Prostate gland (tissue), 2 donors: ENCODE results near the gene GMDS. TPM values are rescaled to one million over a fixed set of nuclear protein-coding genes. Genes with fewer than 3 reads are reported as not detected.

Experiments
- DNase-seq: peaks from one replicate; pipeline ENCODE4 v3.0.0-alpha.2; 2019; ENCODE audit warnings: low spot score
- H3K27ac ChIP-seq, 2 donors: fragments of 200-600 bp; sonication (generic); 2 replicates each; pipeline ENCODE4 v1.5.1; 2017 to 2019
- H3K27me3 ChIP-seq: fragments of 200-600 bp; sonication (generic); replicated peaks from 2 replicates; pipeline ENCODE4 v1.5.1; 2019; ENCODE audit not compliant: insufficient read depth
- H3K36me3 ChIP-seq, 2 donors: fragments of 200-600 bp; sonication (generic); 1 replicate in 1 of 2; 2 replicates in 1 of 2; pipeline versions ENCODE4 v1.5.1 to v1.8.1; 2017 to 2019
- H3K4me1 ChIP-seq: fragments of 200-600 bp; sonication (generic); replicated peaks from 2 replicates; pipeline ENCODE4 v1.5.1; 2019
- H3K4me3 ChIP-seq, 2 donors: fragments of 200-600 bp; sonication (generic); 2 replicates each; pipeline ENCODE4 v1.5.1; 2017 to 2019
- H3K9me3 ChIP-seq: fragments of 200-600 bp; sonication (generic); 2 replicates; pipeline ENCODE4 v1.5.1; 2017
- CTCF ChIP-seq, 4 experiments: fragments of 200-600 bp in 2 of 4; fragments of 450-650 bp in 2 of 4; sonication (generic) in 2 of 4; IDR thresholded peaks; 1 replicate in 3 of 4; 2 replicates in 1 of 4; pipeline ENCODE4 v1.5.1; 2016 to 2019; ENCODE audit warnings: antibody characterized with exemption in 4 of 4, mild to moderate bottlenecking in 2 of 4, moderate library complexity in 2 of 4
- POLR2A ChIP-seq: fragments of 450-650 bp; IDR thresholded peaks from one replicate; pipeline ENCODE4 v1.6.1; 2016; ENCODE audit warnings: antibody characterized with exemption, mild to moderate bottlenecking
- POLR2AphosphoS5 ChIP-seq: sonication (generic); formaldehyde crosslinking; IDR thresholded peaks from one replicate; pipeline ENCODE4 v1.6.1; 2017; ENCODE audit warnings: antibody characterized with exemption
- WGBS: methylation state at CpG from one replicate; pipeline ENCODE4 v1.1.5; 2018; 5-methylcytosine and 5-hydroxymethylcytosine counted together
- intact Hi-C: fragments of 100-400 bp; cut with DNase I; formaldehyde crosslinking; loops from one replicate; pipeline ENCODE4 v1.14.2; 2022
- total RNA-seq, 2 donors: library from RNA; depleted of rRNA; stranded (reverse); fragments of >200 nt; gene quantifications; one replicate each; pipeline ENCODE4 v1.1.0, GENCODE V29; 2016

Gene GMDS
- total RNA-seq, 2 donors from 2014 or later: 24.9 to 29.9 TPM

GRCh38 chr6:1581120-1581991 lies 664.0 kb downstream of the GMDS start:
- no peaks in the 10 kb centered on the region for H3K9me3 ChIP-seq
- H3K4me3 ChIP-seq: no peak overlapping the region
- TF ChIP-seq CTCF (IDR thresholded peaks at IDR 0.05) (no peak), POLR2A (no peak), POLR2AphosphoS5 (no peak)
- WGBS: 88% methylated on average over 31 of the region's 31 CpGs
- intact Hi-C loops: no loop called here
- no peak overlapping the region for H3K27ac ChIP-seq
- no peak for DNase-seq
- no peaks in the 10 kb centered on the region for H3K4me1 ChIP-seq
- no peaks in the 10 kb centered on the region for H3K36me3 ChIP-seq
- H3K27me3 ChIP-seq: no peaks in the 10 kb centered on the region

- intact Hi-C loops: no loop called here
- no peak for TF ChIP-seq POLR2AphosphoS5
- TF ChIP-seq CTCF (IDR thresholded peaks at IDR 0.05): no peak
- TF ChIP-seq POLR2A: no peak
- H3K36me3 ChIP-seq: no peaks in the 10 kb centered on the region
- no peak for DNase-seq
- H3K9me3 ChIP-seq: no peaks in the 10 kb centered on the region
- WGBS: 75% methylated on average over 9 of the region's 9 CpGs
- no peaks in the 10 kb centered on the region for H3K4me1 ChIP-seq
- H3K27ac ChIP-seq: no peak overlapping the region
- H3K4me3 ChIP-seq: no peak overlapping the region
- H3K27me3 ChIP-seq: no peaks in the 10 kb centered on the region
Observed at GRCh38 chr6:1580585-1580984, 664.8 kb downstream of the GMDS start.

GRCh38 chr6:1580109-1580508 lies 665.3 kb downstream of the GMDS start:
- intact Hi-C loops: no loop called here
- Histone ChIP-seq H3K4me3 (no peak overlapping the region), H3K27me3 (no peaks in the 10 kb centered on the region), H3K36me3 (no peaks in the 10 kb centered on the region), H3K27ac (peak overlapping the region in 1 of 2 donors; percentile 20), H3K4me1 (no peaks in the 10 kb centered on the region), H3K9me3 (no peaks in the 10 kb centered on the region)
- 70% methylated on average over 6 of the region's 6 CpGs for WGBS
- no peak for DNase-seq
- no peak for TF ChIP-seq POLR2A
- no peak for TF ChIP-seq CTCF (IDR thresholded peaks at IDR 0.05)
- TF ChIP-seq POLR2AphosphoS5: no peak

GRCh38 chr6:1579096-1579495 lies 666.3 kb downstream of the GMDS start:
- Histone ChIP-seq H3K4me3 (no peak overlapping the region), H3K4me1 (no peaks in the 10 kb centered on the region), H3K36me3 (no peaks in the 10 kb centered on the region), H3K9me3 (no peaks in the 10 kb centered on the region), H3K27ac (peak overlapping the region in 1 of 2 donors; percentile 20), H3K27me3 (no peaks in the 10 kb centered on the region)
- intact Hi-C loops: no loop called here
- no peak for DNase-seq
- TF ChIP-seq POLR2AphosphoS5 (no peak), CTCF (IDR thresholded peaks at IDR 0.05) (no peak)
- 69% methylated on average over 5 of the region's 5 CpGs for WGBS
